NB4 (cell line): ENCODE data around the gene CYP4V2.

Experiments used
- DNase-seq: peaks from one replicate; pipeline ENCODE4 v3.0.0; 2010; ENCODE audit warnings: low read depth
- H3K4me3 ChIP-seq: one replicate; pipeline ENCODE4 v1.5.1; 2011; ENCODE audit warnings: mild to moderate bottlenecking, low read depth, low read length, moderate library complexity
- CTCF ChIP-seq: IDR thresholded peaks from one replicate; pipeline ENCODE4 v1.5.1; 2012; ENCODE audit warnings: low read depth, low read length
- MAX ChIP-seq: IDR thresholded peaks from 2 replicates; pipeline ENCODE4 v1.6.1; 2011; ENCODE audit warnings: low read depth, low read length
- MYC ChIP-seq: IDR thresholded peaks from 2 replicates; pipeline ENCODE4 v1.6.1; 2011; ENCODE audit warnings: low read depth, low read length
- POLR2A ChIP-seq: IDR thresholded peaks from 2 replicates; pipeline ENCODE4 v1.6.1; 2011; ENCODE audit warnings: mild to moderate bottlenecking; ENCODE audit not compliant: insufficient read length; ENCODE audit errors: extremely low read depth

The CYP4V2 gene

GRCh38 chr4:186216465-186217024 is 25.2 kb downstream of the CYP4V2 start:
- no peak for DNase-seq
- H3K4me3 ChIP-seq, result no peak overlapping the region
- no peak for TF ChIP-seq CTCF
- no peak for TF ChIP-seq MAX
- TF ChIP-seq MYC, result no peak
- no peak for TF ChIP-seq POLR2A

- no peak overlapping the region for H3K4me3 ChIP-seq
- DNase-seq, result no peak
- TF ChIP-seq CTCF (no peak), MYC (no peak), POLR2A (no peak), MAX (no peak)
Measured at GRCh38 chr4:186217733-186218293, 26.4 kb downstream of the CYP4V2 start.

- DNase-seq, result no peak
- no peak overlapping the region for H3K4me3 ChIP-seq
- TF ChIP-seq POLR2A, result no peak
- no peak for TF ChIP-seq CTCF
- TF ChIP-seq MAX, result no peak
- TF ChIP-seq MYC, result no peak
Measured at GRCh38 chr4:186221624-186222023, 30.3 kb downstream of the CYP4V2 start.

- DNase-seq, result no peak
- no peak overlapping the region for H3K4me3 ChIP-seq
- no peak for TF ChIP-seq MAX
- no peak for TF ChIP-seq CTCF
- no peak for TF ChIP-seq POLR2A
- TF ChIP-seq MYC, result no peak
Measured at GRCh38 chr4:186225848-186226247, 34.5 kb downstream of the CYP4V2 start.

GRCh38 chr4:186226521-186227189 is 35.3 kb downstream of the CYP4V2 start:
- H3K4me3 ChIP-seq, result no peak overlapping the region
- TF ChIP-seq MYC (no peak), POLR2A (no peak), MAX (no peak)
- DNase-seq, result no peak

- no peak for TF ChIP-seq POLR2A
- no peak for TF ChIP-seq CTCF
- no peak for TF ChIP-seq MAX
- TF ChIP-seq MYC, result no peak
- H3K4me3 ChIP-seq, result no peak within 1 kb of the TSS
- no peak for DNase-seq
Measured at GRCh38 chr4:186227221-186227620, 35.9 kb downstream of the CYP4V2 start, which contains the start of gene KLKB1. Gene KLKB1, plus strand, starts transcription at chr4:186227507. Its CDS starts 689 bp downstream, at chr4:186228196.
